Erythroblast (primary cell): ENCODE measurements around the gene DNAJA2.

Experiments used
- GATA1 ChIP-seq: IDR thresholded peaks from 2 replicates; pipeline ENCODE4 v1.6.1; 2011; ENCODE audit warnings: low read depth, mild to moderate bottlenecking, control low read depth, low read length, moderate library complexity
- POLR2A ChIP-seq: IDR thresholded peaks from 2 replicates; pipeline ENCODE4 v1.6.1; 2011; ENCODE audit warnings: mild to moderate bottlenecking, low read length

DNA sequence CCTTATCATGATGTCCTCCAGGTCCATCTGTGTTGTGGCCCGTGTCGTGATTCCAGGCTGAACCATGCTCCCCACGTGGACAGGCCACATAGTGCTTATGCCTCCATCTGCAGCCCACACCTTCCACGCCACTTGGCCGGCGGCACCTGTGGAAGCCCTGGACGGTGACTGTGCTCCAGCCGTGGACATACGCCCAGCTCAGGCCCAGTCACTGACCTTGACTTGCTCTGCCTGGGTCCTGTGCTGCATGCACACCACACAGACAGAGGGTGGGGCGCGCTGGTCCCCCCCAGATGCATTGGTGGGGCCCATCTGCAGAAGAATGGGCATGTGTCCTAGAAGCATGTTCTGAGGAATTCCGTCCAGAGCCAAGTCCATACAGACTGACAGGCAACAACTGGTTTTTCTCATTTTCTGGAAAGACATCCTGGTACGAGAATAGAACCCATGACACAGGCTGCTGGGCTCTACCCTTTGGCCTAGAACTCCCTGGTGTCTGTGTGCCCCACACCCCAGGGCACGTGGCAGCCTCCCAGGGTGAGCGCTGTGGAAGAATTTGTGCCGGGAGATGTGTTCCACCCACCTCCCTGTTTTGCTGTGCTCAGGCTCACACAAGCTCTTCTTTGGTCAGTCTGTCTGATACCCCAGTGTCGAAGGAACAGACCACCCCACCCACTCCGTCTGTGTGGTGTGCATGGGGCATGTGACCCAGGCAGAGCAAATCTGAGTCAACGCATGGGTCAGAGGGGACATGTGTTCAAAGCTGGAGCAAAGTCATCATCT is 49.8 kb downstream of the DNAJA2 start:
- TF ChIP-seq POLR2A (no peak), GATA1 (no peak)
